NB4 (cell line): Measurements from ENCODE around the gene ANKAR.
"Not testable (repeated sequence)": the region's sequence is repeated elsewhere in the genome, so short reads cannot be mapped to it uniquely, and the experiment has no call there.

Experiments used
- POLR2A ChIP-seq: IDR thresholded peaks from 2 replicates; pipeline ENCODE4 v1.6.1; 2011; ENCODE audit warnings: mild to moderate bottlenecking; ENCODE audit not compliant: insufficient read length; ENCODE audit errors: extremely low read depth
- TF ChIP-seq, protein P1 (sequence below): IDR thresholded peaks from one replicate; pipeline ENCODE4 v1.5.1; 2012; ENCODE audit warnings: low read depth, low read length

DNA sequence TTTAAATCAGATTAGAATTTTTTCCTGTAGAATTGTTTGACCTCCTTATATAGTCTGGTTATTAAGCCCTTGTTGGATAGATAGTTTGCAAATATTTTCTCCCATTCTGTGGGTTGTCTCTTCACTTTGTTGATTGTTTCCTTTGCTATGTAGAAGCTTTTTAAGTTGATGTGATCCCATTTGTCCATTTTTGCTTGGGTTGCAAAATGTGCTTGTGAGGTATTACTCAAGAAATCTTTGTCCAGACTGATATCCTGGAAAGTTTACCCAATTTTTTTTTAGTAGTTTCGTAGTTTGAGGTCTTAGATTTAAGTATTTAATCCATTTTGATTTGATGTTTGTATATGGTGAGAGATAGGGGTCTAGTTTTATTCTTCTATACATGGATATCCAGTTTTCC is 13.3 kb downstream of the ANKAR start:
- TF ChIP-seq POLR2A = not testable (repeated sequence)
- TF ChIP-seq, protein P1, sequence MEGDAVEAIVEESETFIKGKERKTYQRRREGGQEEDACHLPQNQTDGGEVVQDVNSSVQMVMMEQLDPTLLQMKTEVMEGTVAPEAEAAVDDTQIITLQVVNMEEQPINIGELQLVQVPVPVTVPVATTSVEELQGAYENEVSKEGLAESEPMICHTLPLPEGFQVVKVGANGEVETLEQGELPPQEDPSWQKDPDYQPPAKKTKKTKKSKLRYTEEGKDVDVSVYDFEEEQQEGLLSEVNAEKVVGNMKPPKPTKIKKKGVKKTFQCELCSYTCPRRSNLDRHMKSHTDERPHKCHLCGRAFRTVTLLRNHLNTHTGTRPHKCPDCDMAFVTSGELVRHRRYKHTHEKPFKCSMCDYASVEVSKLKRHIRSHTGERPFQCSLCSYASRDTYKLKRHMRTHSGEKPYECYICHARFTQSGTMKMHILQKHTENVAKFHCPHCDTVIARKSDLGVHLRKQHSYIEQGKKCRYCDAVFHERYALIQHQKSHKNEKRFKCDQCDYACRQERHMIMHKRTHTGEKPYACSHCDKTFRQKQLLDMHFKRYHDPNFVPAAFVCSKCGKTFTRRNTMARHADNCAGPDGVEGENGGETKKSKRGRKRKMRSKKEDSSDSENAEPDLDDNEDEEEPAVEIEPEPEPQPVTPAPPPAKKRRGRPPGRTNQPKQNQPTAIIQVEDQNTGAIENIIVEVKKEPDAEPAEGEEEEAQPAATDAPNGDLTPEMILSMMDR = not testable (repeated sequence)
